Measurements from ENCODE around the gene CNR1.
"Not testable (repeated sequence)": the region's sequence is repeated elsewhere in the genome, so short reads cannot be mapped to it uniquely, and the experiment has no call there.

CNR1 gene

GRCh38 chr6:88165844-88166492, at the start of gene CNR1:
Gene CNR1, minus strand, starts transcription at chr6:88166347. Its CDS starts 21,073 bp downstream, at chr6:88145274.
- DNase-seq (ENCODE audit: low read depth), result no peak

GRCh38 chr6:88211446-88211845, 45.3 kb upstream of the CNR1 start:
- no peak for DNase-seq (ENCODE audit: low read depth)

GRCh38 chr6:88209301-88209700, 43.2 kb upstream of the CNR1 start:
- no peak for DNase-seq (ENCODE audit: low read depth)

- no peak for DNase-seq (ENCODE audit: low read depth)
These were observed 42.6 kb upstream of the CNR1 start for GRCh38 chr6:88208726-88209125.

DNA sequence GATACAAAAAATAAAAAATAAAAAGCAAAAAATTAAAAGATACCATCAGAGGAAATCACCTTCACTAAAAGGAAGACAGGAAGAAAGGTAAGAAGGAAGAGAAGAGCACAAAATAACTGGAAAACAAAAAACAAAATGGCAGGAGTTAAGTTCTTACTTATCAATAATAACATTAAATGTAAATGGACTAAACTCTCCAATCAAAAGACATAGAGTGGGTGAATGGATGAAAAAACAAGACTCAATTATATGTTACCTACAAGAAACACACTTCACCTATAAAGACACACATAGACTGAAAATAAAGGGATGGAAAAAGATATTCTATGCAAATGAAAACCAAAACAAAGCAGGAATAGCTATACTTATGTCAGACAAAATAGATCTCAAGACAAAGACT, 35.6 kb upstream of the CNR1 start:
- DNase-seq (ENCODE audit: low read depth), result not testable (repeated sequence)

DNA sequence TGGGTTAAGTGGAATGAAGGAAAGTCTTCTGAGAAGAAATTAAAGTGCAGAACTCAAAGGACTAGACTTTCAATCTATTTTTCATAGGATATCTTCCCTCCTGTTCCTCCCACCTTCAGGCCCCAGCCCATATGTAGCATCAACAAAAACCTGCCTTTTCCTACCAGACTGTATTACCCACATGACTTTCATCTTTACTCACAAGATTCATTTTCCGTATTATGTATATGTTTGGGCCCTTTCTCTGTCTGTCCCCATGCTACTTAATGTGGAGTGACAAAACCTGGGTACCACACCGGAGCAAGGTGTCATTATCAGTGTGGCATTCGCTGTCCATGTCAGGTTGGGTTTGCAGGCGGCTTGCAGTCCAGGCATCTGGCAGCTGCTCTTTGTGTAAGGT, 18.8 kb upstream of the CNR1 start:
- DNase-seq (ENCODE audit: low read depth), result no peak

- DNase-seq (ENCODE audit: low read depth), result no peak
These were observed 17.3 kb upstream of the CNR1 start for GRCh38 chr6:88183471-88183870.

- no peak for DNase-seq (ENCODE audit: low read depth)
These were observed 13.5 kb upstream of the CNR1 start for GRCh38 chr6:88179692-88180091.

- DNase-seq (ENCODE audit: low read depth), result no peak
These were observed 11.9 kb upstream of the CNR1 start for GRCh38 chr6:88177961-88178464.

DNA sequence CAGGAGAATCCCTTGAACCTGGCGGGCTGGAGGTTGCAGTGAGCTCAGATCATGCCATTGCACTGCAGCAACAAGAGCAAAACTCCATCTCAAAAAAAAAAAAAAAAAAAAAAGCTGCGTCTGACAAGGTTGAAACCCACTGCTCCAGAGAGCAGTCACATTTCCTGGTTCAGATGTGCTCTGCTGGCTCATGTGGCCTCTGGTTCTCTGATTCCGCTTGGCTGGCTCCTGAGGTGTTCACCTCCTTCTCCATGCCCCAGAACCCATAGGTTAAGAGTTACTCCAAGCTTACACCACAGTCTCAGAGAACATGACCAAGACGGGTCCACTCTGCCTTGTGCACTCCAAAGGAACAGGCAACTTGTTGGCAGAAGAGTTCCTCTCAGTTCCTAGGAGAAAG, 8.8 kb upstream of the CNR1 start:
- no peak for DNase-seq (ENCODE audit: low read depth)

GRCh38 chr6:88171312-88171711, 5.2 kb upstream of the CNR1 start:
- no peak for DNase-seq (ENCODE audit: low read depth)

- DNase-seq (ENCODE audit: low read depth), result no peak
These were observed 2.2 kb upstream of the CNR1 start for GRCh38 chr6:88168362-88168761.

DNA sequence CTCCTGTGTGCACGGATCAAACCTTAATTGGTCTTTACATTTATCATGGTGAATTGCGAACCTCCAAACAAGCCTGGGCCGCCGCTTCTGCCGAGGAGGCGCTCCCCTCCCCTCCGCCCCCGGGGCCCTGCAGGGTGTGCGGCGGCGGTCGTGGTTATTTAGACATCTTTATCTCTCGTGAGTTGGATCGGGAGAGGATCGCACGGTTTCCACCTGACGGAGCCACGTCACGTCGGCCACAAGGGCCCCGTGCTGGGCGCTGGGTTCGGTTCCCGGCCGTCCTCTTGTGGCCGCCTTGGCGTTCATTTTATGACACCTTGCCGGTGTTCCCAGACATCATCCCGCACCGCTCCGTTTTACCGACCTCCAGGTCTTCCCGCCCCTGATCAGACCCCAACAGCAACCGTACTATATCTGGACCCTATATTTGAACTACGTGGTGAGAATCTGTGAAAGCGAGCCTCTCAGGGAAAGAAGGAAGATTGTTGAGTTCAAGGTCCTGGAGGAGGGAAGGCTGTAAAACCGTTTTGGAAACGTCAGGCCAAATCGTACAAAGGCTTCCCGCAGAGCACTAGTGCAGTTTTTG, 1.3 kb upstream of the CNR1 start:
- DNase-seq (ENCODE audit: low read depth), result no peak

DNA sequence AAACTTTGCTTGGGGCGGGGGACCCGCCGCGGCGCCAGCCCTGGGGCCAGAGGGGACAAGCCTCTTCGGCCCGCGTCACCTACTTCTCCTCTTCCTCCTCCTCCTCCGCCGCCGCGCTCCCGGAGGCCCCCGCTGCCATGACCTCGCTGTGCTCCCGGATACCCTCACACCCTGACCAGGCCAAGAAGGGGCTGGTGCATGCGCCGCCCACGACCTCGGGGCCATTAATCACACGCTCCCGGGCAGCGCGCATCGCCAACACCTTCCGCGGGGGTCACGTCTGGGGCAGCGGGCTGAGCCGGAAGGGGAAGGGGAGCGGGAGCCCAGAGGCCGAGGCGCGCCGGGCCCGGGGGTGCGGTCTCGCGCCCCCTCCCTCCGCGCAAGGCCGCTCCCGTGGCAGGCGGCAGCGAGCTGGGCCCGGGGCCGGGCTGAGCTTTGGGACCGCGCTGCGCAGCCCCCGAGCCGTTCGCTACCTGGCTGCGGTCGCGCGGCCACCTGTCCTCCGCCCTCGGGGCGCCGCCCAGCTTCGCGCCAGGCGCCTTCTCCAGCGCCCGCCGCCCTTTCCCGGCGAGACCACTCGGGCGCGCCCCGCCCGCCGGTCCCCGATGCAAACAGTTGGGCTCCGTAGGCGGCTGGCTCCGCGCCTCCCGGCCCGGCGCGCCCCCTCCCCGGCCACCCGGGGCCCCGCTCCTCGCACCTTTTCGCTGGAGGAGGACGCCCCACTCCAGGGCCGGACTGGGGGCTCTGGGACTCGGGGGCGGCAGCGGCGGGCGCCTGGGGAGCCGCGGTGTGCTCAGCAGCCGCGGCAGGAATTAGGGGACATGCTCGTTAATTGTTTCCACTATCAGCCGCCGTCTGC, 575 bp upstream of the CNR1 start:
- no peak for DNase-seq (ENCODE audit: low read depth)

- DNase-seq (ENCODE audit: low read depth), result no peak
These were observed 882 bp downstream of the CNR1 start for GRCh38 chr6:88165087-88165843.

- DNase-seq (ENCODE audit: low read depth), result no peak
These were observed 2.1 kb downstream of the CNR1 start for GRCh38 chr6:88164061-88164460.

DNA sequence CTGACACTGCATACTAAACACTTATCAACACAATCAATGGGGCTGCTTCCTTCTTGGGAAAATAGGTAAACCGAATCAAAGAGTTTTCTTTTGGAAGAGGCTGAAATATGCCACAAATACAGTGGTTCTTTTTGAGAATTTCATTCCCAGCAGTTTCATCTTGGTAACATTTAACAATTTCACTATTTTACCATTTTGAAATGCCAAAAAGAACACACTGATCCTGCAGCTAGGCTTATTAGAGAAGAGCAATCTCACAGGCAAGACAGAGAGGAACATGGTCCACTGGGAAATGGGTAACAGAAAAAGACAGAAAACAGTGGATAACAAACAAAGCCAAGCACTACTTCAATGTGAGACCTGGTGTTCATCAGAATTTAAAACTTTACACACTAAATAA, 2.5 kb downstream of the CNR1 start:
- no peak for DNase-seq (ENCODE audit: low read depth)

GRCh38 chr6:88161940-88162339, 4.2 kb downstream of the CNR1 start:
- DNase-seq (ENCODE audit: low read depth), result no peak

DNA sequence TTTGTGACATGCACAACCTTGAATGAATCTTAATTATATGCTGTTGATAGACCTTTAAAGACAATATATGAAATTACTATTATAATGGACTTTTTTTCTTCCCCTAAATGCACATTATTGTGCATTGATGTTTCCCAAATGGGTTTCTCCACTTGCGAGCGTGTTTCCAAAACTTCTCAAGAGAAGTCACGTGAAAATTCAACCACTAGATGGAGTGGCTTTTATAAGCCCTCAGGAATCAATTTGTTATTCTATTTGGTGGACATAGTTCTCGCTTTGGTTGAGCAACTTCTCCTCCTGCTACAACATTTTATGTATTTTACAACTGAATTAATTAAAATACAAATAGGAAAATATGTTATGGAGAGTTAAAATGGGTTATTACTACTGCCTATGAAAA, 9.0 kb downstream of the CNR1 start:
- no peak for DNase-seq (ENCODE audit: low read depth)

DNA sequence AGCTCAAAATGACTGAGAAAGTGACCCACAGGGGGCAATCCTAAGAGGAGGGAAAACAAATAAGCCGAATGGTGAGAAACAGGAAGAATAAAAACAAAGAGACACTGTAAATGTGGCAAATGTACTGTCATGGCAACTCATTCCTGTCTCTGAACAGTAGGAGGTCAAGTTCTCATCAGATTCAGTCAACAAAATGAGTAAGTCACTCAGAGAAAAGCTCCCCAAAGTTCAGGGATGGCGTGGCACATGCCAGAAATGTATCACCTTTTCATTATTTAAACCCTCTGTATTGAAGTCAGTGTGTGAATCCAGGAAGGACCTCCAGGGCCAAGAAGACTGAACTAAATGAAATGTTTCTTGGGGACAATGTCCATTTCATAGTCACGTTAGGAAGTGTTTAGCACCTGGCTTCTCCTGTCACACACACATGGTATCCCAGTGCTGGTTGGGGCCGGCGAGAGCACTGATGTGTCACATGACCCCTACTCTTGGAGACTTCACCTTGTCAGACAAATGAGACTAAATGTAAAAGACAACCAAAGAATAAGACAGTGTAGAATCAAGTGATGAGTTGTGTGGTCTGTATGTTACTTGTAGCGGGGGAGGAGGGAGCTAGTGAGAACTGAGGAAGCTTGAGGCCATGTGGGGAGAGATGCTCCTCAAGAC, 20.7 kb downstream of the CNR1 start:
- no peak for DNase-seq (ENCODE audit: low read depth)

- DNase-seq (ENCODE audit: low read depth), result no peak
These were observed 21.4 kb downstream of the CNR1 start for GRCh38 chr6:88144637-88145297.

Measured in GM04504 (cell line).